GM18951 (cell line): ENCODE measurements around the gene CAPG.

Source experiments
- POLR2A ChIP-seq: IDR thresholded peaks from 4 replicates; pipeline ENCODE4 v1.6.1; 2011; ENCODE audit warnings: mild to moderate bottlenecking; ENCODE audit not compliant: insufficient read length, insufficient read depth; ENCODE audit errors: extremely low read depth
- in situ Hi-C: fragments of 300-500 bp; cut with MboI; formaldehyde crosslinking; loops from one replicate; pipeline ENCODE4 v1.12.0; 2022; ENCODE audit warnings: low sequenced_read_pairs, mixed read lengths, inconsistent platforms; ENCODE audit not compliant: unreplicated experiment

The CAPG gene

GRCh38 chr2:85435220-85435958, 25.2 kb upstream of the CAPG start:
- no peak for TF ChIP-seq POLR2A
- in situ Hi-C loops, result no loop called here

- in situ Hi-C loops, result no loop called here
- no peak for TF ChIP-seq POLR2A
Measured at GRCh38 chr2:85434696-85435095, 24.5 kb upstream of the CAPG start.

- in situ Hi-C loops, result no loop called here
- no peak for TF ChIP-seq POLR2A
Measured at GRCh38 chr2:85433511-85434089, 23.4 kb upstream of the CAPG start.

GRCh38 chr2:85431570-85432205, 21.5 kb upstream of the CAPG start:
- TF ChIP-seq POLR2A, result no peak

GRCh38 chr2:85430752-85431569, 20.8 kb upstream of the CAPG start:
- TF ChIP-seq POLR2A, result no peak
- in situ Hi-C loops, result no loop called here

More at GRCh38 chr2:85431570-85432205, 21.5 kb upstream of the CAPG start:
- in situ Hi-C loops, result no loop called here

- in situ Hi-C loops, result no loop called here
- TF ChIP-seq POLR2A, result no peak
Measured at GRCh38 chr2:85429924-85430289, 19.7 kb upstream of the CAPG start.

- in situ Hi-C loops, result no loop called here
- no peak for TF ChIP-seq POLR2A
Measured at GRCh38 chr2:85429213-85429923, 19.2 kb upstream of the CAPG start.

- no peak for TF ChIP-seq POLR2A
- in situ Hi-C loops, result no loop called here
Measured at GRCh38 chr2:85428343-85428881, 18.2 kb upstream of the CAPG start.

GRCh38 chr2:85427300-85427835, 17.2 kb upstream of the CAPG start:
- in situ Hi-C loops, result no loop called here
- TF ChIP-seq POLR2A, result no peak

GRCh38 chr2:85425588-85425987, 15.4 kb upstream of the CAPG start:
- TF ChIP-seq POLR2A, result no peak
- in situ Hi-C loops, result no loop called here

- in situ Hi-C loops, result loop anchor here (5.0 kb wide), 1 partner anchor 129 kb away; no protein-coding TSS in a partner anchor
Measured at GRCh38 chr2:85423525-85423924, 13.4 kb upstream of the CAPG start.

GRCh38 chr2:85422072-85422457, 11.9 kb upstream of the CAPG start:
- in situ Hi-C loops, result loop anchor here (5.0 kb wide), 1 partner anchor 130 kb away; no protein-coding TSS in a partner anchor
- no peak for TF ChIP-seq POLR2A

More at GRCh38 chr2:85423525-85423924, 13.4 kb upstream of the CAPG start:
- no peak for TF ChIP-seq POLR2A
